GM23248 (cell line): ENCODE data around the gene TSPOAP1.

Experiments
- EZH2 ChIP-seq: fragments of 200-600 bp; sonication (generic); IDR thresholded peaks from 2 replicates; pipeline ENCODE4 v1.6.1; 2018; ENCODE audit warnings: antibody characterized with exemption, mild to moderate bottlenecking; ENCODE audit not compliant: insufficient read depth, poor library complexity, severe bottlenecking
- EZH2phosphoT487 ChIP-seq: fragments of 200-600 bp; sonication (generic); IDR thresholded peaks from 2 replicates; pipeline ENCODE4 v1.6.1; 2018; ENCODE audit warnings: antibody characterized with exemption, moderate library complexity, mild to moderate bottlenecking, low read depth; ENCODE audit not compliant: insufficient read depth

DNA sequence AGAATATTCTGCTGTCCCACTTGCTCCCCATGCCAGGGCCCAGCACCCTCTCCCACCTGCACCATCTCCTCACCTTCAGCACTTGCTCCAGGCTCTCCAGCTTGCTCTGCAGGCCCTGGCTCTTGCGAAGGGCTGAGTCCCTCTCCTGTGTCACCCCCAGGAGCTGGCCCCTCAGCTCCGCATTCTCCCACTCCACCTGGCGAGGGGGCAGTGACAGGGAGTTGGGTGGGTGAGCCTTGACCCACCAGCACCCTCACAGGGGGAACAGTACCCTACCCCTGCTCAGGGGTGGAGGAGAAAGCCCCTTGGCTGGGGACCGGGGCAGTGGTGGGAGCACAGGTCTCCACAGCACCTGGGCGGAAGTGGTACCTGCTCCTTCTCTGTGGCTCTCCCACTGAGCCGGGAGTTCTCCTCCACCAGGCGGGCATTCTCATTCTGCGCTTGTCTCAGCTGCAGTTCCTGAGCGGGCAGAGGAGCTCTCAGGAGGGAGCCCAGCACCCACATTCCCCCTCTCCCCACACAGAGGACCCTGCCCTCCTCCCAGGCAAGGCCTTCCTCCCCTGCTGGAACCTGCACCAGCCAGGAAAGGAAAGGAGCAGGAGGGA lies 5.9 kb downstream of the TSPOAP1 start:
- TF ChIP-seq EZH2 (no peak), EZH2phosphoT487 (no peak)
